Astrocyte of the spinal cord (primary cell): ENCODE measurements around the gene TMEM185B.
"Not testable (repeated sequence)": the region's sequence is repeated elsewhere in the genome, so short reads cannot be mapped to it uniquely, and the experiment has no call there.

ENCODE experiments used
- DNase-seq: peaks from one replicate; pipeline ENCODE4 v3.0.0; 2011; ENCODE audit warnings: low read depth, low spot score
- H3K4me3 ChIP-seq: 2 replicates; pipeline ENCODE4 v1.5.1; 2011; ENCODE audit warnings: low read depth, mild to moderate bottlenecking, low read length, moderate library complexity
- CTCF ChIP-seq: IDR thresholded peaks from 2 replicates; pipeline ENCODE4 v1.5.1; 2012; ENCODE audit warnings: low read depth, mild to moderate bottlenecking, low read length, inconsistent platforms
- in situ Hi-C: cut with HindIII; loops from 2 replicates; pipeline ENCODE4 v1.10.0; 2017; ENCODE audit warnings: low sequenced_read_pairs

TMEM185B gene

GRCh38 chr2:120208381-120209353, 14.5 kb downstream of the TMEM185B start:
- no peak overlapping the region for H3K4me3 ChIP-seq
- DNase-seq = no peak
- TF ChIP-seq CTCF = no peak
- in situ Hi-C loops = no loop called here

GRCh38 chr2:120206022-120206581, 17.1 kb downstream of the TMEM185B start:
- no peak overlapping the region for H3K4me3 ChIP-seq
- no peak for DNase-seq
- in situ Hi-C loops = no loop called here
- peak; percentile 64 for TF ChIP-seq CTCF

- DNase-seq = no peak
- H3K4me3 ChIP-seq = no peak overlapping the region
- in situ Hi-C loops = no loop called here
- TF ChIP-seq CTCF = no peak
These were observed 18.1 kb downstream of the TMEM185B start for GRCh38 chr2:120204945-120205670.

GRCh38 chr2:120204417-120204816, 18.8 kb downstream of the TMEM185B start:
- in situ Hi-C loops = no loop called here
- no peak for TF ChIP-seq CTCF
- no peak for DNase-seq
- H3K4me3 ChIP-seq = no peak overlapping the region

- TF ChIP-seq CTCF = no peak
- in situ Hi-C loops = no loop called here
- no peak for DNase-seq
These were observed 19.2 kb downstream of the TMEM185B start for GRCh38 chr2:120204022-120204405.

GRCh38 chr2:120203251-120204021, 19.8 kb downstream of the TMEM185B start:
- no peak for DNase-seq
- no peak overlapping the region for H3K4me3 ChIP-seq
- no peak for TF ChIP-seq CTCF
- in situ Hi-C loops = no loop called here

More at GRCh38 chr2:120204022-120204405, 19.2 kb downstream of the TMEM185B start:
- no peak overlapping the region for H3K4me3 ChIP-seq

- DNase-seq, in situ Hi-C loops, H3K4me3 ChIP-seq: not testable (repeated sequence)
These were observed 23.3 kb downstream of the TMEM185B start for GRCh38 chr2:120199817-120200459.
